ENCODE results near the gene MICAL3.
"Not testable (repeated sequence)": the region's sequence is repeated elsewhere in the genome, so short reads cannot be mapped to it uniquely, and the experiment has no call there.

The MICAL3 gene

GRCh38 chr22:17953147-17953546 is 71.2 kb downstream of the MICAL3 start:
- DNase-seq, result no peak

DNA sequence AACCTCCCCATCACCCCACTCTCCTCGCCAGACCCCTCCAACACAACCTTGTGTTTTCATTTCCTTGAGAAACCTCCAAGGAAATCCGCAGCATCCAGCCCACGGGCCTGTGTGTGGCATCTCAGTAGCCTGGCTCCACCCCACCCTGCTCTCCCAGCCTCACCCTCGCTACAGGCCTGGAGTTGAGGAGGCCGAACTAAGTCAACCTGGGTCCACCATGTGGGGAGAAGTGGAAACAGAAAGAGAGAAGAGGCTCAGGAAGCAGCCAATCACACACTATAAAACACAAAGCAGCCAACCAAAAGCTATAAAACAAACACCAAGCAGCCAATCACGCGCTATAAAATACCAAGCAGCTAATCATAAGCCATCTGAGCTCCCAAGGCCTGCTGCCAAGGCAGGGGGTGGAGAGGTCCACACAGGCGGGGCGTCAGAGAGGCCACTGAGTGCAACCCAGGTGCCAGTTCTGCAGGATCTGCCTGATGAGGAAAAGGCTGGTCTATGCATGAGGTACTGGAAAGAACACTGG is 72.0 kb downstream of the MICAL3 start:
- no peak for DNase-seq

GRCh38 chr22:17951315-17951714 is 73.0 kb downstream of the MICAL3 start:
- no peak for DNase-seq

DNA sequence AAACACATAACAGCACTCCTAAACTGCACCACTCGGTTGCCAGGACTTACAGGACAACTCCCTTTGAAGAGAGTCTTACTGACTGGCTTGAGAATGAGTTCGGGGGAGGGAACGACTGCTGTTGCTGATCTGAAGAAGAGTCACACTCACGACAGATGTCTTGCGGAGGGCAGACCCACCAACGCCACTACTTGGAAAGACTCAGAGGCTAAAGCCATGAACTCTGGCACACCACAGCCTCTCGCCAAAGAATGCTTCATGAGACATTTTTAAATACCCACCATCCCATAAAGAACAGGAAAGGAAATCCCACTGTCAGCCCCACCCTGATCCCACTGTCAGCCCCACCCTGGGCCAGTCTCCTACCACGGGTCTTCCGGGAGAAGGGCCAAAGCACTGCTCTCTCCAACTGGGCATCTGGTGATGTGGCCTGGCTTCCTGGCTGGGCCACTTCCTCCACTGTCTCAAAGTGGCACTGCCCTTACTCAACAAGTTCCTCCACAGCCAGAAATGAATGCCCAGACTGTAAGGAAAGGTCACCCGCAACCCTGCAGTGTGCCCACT is 73.6 kb downstream of the MICAL3 start:
- no peak for DNase-seq

DNA sequence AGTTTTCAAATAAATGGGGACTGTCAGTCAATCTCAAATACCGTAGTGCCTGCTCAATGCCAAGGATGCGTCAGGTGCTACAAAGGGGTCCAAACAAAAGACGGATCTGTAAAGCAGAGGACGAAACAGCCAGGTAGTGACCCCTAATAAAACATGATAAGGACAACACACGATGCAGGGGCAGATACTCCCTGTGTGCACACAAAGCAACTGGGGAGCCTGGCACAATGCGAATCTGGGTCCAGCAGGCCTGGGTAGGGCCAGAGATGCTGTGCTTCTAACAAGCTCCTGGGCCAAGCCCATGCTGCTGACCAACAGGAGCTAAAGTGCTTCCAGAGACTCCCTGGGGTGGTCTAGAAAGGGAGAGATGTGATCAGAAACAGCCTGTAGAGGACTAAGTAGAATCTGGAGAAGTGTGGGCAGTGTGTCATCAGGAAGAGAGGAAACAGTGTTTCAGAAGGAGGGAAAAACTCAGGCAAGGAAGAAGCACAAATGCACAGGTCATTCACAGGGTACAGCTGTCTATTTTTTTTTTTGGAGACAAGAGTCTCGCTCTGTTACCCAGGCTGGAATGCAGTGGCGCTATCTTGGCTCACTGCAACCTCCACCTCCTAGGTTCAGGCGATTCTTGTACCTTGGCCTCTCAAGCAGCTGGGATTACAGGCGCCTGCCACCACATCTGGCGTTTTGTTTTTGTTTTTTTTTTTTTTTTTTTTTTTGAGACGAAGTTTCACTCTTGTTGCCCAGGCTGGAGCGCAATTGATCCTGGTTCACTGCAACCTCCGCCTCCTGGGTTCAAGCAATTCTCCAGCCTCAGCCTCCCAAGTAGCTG is 74.5 kb downstream of the MICAL3 start:
- DNase-seq, result no peak

- no peak for DNase-seq
Observed at GRCh38 chr22:17948101-17948500, 76.3 kb downstream of the MICAL3 start.

DNA sequence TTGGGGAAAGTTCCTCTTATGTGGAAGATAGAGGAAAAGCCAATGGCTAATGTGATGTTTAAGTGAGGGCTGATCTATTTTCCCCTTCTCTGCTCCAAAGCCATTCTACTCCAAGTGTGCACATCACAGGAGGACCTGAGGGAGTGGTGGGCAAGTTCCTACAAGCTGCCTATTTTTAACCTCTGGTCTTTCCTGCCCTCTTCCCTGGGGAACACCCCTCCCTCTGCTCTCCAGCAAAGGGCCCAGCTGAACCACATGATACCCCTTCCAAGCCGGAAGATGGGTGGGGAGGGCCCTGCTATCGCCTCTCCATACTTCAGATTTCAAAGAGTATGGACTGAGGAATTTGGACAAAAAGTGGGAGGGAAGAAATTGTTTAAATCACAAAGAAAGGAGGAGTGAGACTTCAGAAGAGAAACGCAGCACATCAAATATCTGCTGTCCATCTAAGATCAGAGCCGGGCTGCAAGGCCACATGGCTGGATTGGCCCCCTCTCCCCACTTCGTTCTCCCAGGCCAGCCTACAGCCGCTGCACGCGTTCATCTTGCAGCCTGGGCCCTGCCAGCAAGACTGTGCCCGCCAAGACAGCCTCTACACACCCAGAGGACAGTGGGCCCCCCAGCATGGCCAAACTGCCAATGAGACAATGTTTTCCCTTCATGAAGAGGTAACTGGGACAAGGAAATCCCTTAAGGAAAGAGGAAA is 77.5 kb downstream of the MICAL3 start:
- no peak for DNase-seq

GRCh38 chr22:17945888-17946648 is 78.3 kb downstream of the MICAL3 start:
- no peak for DNase-seq

- DNase-seq, result no peak
Observed at GRCh38 chr22:17945156-17945887, 79.0 kb downstream of the MICAL3 start.

DNA sequence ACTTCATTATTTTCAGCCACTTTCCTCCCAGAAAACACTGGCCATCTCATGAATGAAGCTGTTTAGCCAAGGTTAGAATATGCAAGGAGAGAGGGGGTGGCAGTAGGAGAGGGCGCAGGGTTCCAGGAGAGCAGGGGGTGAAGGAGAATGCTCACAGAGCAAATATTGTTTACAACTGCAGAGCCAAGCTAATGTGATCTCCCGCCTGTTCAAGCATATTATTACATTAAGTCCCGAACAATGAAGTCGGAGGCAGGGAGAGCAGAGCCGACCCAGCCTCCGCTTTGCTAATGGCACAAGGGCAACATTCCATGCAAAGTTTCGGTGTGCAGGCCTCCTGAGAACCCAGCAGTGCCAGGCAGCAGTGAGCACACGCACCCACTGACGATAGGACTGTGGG is 80.1 kb downstream of the MICAL3 start:
- DNase-seq, result no peak

DNA sequence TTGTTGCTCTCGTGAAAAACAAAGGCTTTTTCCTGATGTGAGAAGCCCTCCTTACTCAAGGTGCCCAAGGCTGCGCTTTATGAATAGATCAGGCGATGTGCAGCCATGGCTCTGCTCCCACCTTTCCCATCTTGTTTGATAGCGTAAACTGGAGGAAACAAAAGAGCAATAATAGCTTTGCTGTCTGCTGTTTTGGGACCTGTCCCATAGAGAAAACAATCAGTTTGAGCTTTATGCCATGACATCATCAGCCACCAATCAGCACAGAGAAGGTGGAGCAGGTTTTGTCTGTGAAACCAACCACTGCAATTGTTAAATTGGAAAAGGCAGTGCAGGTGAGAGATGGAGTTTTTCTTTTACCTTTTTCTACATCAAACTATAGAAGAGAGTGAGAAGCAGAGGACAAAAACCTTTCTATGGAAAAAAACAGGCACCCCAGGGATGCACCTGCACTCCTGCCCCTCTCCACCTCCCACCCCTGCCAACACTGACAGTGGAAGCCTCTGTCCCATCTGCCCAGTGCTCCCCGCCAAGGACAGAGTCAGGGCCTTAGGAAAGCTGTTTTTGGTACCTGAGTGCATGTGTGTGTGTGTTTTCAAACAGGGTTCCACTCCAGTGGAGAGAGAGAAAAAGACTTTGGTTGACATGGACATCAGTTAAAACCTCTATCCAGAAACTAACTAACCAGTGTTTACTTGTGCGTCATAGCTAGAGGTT is 80.7 kb downstream of the MICAL3 start:
- DNase-seq, result no peak

DNA sequence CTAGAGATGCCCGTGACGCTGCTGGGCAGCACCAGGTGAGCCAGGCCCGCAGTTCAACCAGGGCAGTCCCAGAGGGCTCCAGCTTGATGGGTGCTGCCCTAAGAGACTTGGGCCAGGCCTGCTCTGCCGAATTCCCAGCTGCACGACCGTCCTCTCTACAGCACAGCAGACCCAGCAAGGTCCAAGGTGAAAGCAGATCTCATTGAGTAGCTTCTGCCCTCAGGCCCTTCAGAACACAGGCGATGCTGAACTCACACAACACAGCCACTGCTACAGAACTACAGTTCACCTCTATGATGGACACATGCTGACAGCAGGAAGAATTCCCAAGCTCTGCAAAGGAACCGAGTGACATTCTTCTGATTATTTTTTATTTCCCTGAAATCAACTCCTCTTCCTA is 81.6 kb downstream of the MICAL3 start:
- DNase-seq, result no peak

GRCh38 chr22:17941471-17942406 is 82.6 kb downstream of the MICAL3 start:
- DNase-seq, result no peak

DNA sequence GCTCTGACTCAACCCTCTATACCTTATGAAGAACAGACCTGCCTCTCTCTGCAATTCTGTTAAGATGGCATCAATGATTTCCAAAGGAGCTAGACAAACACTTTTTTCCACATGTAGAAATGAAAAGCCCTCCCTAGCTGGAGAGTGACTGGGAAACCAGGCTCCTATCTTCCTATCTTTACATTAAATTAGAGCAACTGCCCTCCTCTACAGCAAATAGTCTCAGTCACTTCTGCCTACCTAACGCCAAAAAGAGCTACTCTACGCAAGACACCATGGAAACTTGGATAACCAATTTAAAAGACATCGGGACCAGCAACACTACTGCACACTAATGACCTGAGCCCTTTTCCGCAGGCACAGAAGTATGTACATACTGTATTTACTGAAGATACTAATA is 84.8 kb downstream of the MICAL3 start:
- no peak for DNase-seq

DNA sequence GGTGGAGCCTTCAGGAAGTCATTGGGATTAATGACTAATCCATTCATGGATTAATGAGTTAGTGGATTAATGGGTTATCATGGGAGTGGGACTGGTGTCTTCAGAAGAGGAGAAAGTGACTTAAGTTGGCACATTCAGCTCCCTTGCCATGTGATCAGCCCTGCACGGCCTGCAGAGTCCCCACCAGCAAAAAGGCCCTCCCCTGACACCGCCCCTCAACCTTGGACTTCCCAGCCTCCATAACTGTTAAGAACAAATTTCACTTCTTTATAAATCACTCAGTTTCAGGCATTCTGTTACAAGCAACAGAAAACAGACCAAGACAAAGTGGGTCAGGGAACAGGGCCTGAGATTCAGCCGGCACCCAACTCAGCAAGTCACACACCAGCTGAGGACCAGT is 85.3 kb downstream of the MICAL3 start:
- no peak for DNase-seq

DNA sequence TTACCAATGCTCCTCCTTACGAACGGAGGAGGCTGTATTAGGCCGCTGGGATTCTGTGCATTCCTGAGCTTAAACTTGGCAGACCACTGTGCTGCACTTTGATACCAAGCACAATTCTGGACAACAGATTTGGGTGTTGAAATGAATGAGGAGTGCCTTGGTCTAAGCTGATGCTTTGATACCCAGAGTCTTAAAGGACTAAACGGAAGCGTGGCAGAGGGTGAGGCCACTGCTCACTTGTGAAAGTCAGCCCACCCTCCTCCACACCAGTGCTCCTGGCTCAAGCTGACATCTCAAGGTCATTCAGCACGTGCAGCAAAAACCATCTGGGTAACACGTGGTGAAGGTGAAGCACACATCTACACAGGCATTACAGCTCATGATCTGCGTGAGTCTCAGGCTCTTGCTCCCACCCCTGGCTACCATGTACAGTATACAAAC is 85.9 kb downstream of the MICAL3 start:
- peak; percentile 36 for DNase-seq

DNA sequence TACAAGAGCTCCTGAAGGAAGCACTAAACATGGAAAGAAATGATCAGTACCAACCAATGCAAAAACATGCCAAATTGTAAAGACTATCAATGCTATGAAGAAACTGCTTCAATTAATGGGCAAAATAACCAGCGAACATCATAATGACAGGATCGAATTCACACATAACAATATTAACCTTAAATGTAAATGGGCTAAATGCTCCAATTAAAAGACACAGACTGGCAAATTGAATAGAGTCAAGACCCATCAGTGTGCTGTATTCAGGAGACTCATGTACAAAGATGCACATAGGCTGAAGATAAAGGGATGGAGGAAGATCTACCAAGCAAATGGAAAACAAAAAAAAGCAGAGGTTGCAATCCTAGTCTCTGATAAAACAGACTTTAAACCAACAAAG is 91.9 kb downstream of the MICAL3 start:
- not testable (repeated sequence) for DNase-seq

DNA sequence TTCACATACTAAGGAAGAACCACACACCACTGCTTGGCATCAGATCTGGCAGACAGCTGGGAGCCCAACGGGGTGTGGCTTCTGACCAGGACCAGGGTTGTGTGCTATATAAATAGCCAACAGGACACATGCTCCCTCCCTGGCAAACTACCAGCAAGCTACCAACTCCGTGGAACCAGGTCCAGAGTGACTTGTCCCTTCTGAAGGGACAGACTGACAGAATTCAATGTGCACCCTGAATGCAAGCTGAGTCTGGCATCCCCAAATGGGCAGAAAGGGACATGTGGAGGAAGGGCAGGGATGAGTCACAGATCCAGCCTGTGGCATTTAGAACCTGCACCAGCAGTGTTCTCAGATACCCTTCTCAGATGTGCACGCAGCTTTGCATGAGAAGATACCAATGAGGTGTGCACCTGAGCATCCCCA is 92.9 kb downstream of the MICAL3 start:
- no peak for DNase-seq

DNA sequence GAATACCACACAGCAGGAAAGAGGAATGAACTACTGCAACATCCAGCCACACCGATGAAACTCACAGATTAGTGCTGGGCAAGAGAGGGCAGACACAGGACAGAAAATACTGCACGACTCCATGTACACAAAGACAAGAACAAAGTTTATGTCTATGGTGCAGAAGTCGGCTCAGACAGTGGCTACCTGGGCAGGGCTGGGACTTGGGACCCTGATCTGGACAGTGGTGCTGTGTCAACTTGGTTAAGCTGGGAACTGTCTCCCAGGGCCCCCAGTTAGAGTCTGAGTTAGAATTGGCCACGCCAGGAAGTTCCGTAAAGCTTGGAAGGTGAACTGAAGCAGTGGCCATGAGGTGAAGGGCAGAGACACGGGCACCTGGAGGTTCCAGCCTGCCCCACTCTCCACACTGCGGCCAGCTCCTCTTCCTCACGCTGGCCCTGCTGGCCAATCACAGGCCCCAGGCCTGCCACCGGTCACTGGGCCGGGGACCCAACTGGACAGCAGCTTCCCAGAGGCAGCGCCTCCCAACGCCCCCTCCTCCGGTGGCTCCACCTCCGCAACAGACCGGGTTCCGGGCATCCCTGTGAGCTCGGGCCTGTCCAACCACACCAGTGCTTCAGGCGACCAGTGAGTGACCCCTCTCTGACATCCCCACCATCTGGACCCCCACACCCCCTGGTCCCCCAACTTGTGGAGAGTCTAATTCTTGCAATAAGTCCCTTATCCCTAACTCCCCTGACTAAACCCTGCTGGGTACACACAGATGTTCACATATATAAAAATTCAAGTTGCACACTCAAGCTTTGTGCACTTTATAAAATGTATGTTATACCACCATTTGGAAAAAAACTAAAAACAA is 93.7 kb downstream of the MICAL3 start:
- no peak for DNase-seq
